Thyroid gland (tissue), 4 donors: ENCODE measurements around the gene EYA4. TPM values are rescaled to one million over a fixed set of nuclear protein-coding genes. Genes with fewer than 3 reads are reported as not detected.

Experiments used
- DNase-seq, 2 donors: peaks; one replicate each; pipeline ENCODE4 v3.0.0-alpha.2; 2019
- H3K27ac ChIP-seq, 3 donors: fragments of 200-600 bp; sonication (generic); 1 replicate in 2 of 3; 2 replicates in 1 of 3; pipeline ENCODE4 v1.5.1; 2016 to 2019; ENCODE audit warnings: mild to moderate bottlenecking in 1 of 3, moderate library complexity in 1 of 3
- H3K27me3 ChIP-seq: fragments of 200-600 bp; sonication (generic); one replicate; pipeline ENCODE4 v1.5.1; 2019
- H3K36me3 ChIP-seq, 2 donors: fragments of 200-600 bp; sonication (generic); one replicate each; pipeline ENCODE4 v1.5.1; 2016 to 2019
- H3K4me1 ChIP-seq, 2 donors: fragments of 200-600 bp; sonication (generic); one replicate each; pipeline ENCODE4 v1.5.1; 2017 to 2019
- H3K4me3 ChIP-seq, 3 donors: fragments of 200-600 bp; sonication (generic); replicated peaks in 1 of 3; 1 replicate in 2 of 3; 2 replicates in 1 of 3; pipeline ENCODE4 v1.5.1; 2016; ENCODE audit warnings: mild to moderate bottlenecking in 1 of 3
- H3K9me3 ChIP-seq: fragments of 200-600 bp; sonication (generic); one replicate; pipeline ENCODE4 v1.5.1; 2017
- CTCF ChIP-seq, 6 experiments: fragments of 200-600 bp in 3 of 6; fragments of 450-650 bp in 3 of 6; sonication (generic) in 3 of 6; IDR thresholded peaks; one replicate each; pipeline ENCODE4 v1.5.1; 2016 to 2019; ENCODE audit warnings: antibody characterized with exemption in 6 of 6, mild to moderate bottlenecking in 2 of 6, inconsistent platforms in 1 of 6, moderate library complexity in 1 of 6
- POLR2A ChIP-seq, 2 donors: fragments of 450-650 bp; IDR thresholded peaks; one replicate each; pipeline ENCODE4 v1.6.1; 2017; ENCODE audit warnings: antibody characterized with exemption in 2 of 2, mild to moderate bottlenecking in 2 of 2, moderate library complexity in 1 of 2
- WGBS, 2 donors: methylation state at CpG; one replicate each; pipeline ENCODE4 v1.1.5; 2017; 5-methylcytosine and 5-hydroxymethylcytosine counted together
- intact Hi-C: fragments of 100-400 bp; cut with DNase I; formaldehyde crosslinking; loops from one replicate; pipeline ENCODE4 v1.15.1; 2023
- total RNA-seq, 4 donors: library from RNA; depleted of rRNA; stranded (reverse); fragments of >200 nt; gene quantifications; one replicate each; pipeline ENCODE4 v1.2.3, GENCODE V29; 2016

The EYA4 gene
- total RNA-seq, 4 donors from 2014 or later, result 3.3 to 8.2 (median 5.3) TPM

- TF ChIP-seq CTCF (IDR thresholded peaks at IDR 0.05), result no peak
- no peak for TF ChIP-seq POLR2A (IDR thresholded peaks at IDR 0.05)
- intact Hi-C loops, result no loop called here
- peaks cover 3 to 26% of the 10 kb centered on the region in 2 donors for H3K4me1 ChIP-seq
- no peak for DNase-seq
- H3K9me3 ChIP-seq, result no peaks in the 10 kb centered on the region
- H3K27ac ChIP-seq, result no peak overlapping the region
- WGBS, 2 donors, result 41 to 43% methylated on average over 1 of the region's 1 CpG
- no peaks in the 10 kb centered on the region for H3K36me3 ChIP-seq
- H3K27me3 ChIP-seq, result peaks cover 35% of the 10 kb centered on the region
- no peak overlapping the region for H3K4me3 ChIP-seq
These were observed 3.9 kb downstream of the EYA4 start for GRCh38 chr6:133245007-133245406.

DNA sequence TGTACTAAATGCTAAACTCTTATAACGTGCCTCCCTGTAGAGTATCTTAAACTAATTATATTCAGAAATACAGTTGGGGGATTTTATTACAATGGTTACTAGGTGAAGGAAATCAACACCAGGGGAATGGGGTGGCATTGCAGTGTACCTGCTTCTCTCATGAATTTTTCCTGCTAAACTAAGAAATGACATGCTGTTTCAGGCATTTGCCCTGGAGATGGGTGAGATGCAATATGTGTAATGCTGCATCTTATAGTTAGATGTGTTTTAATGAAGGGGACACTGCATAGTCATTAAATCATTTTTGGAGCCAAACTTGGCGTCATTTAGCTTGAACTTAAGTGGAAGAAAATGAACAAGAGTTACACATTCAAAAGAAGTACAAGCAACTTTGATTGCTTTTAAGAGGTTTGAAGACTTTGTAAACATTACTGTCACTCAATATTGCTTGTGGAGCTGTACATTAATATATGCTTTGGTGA lies 4.3 kb downstream of the EYA4 start:
- Histone ChIP-seq H3K4me1 (peaks cover 3 to 24% of the 10 kb centered on the region in 2 donors), H3K27me3 (peaks cover 32% of the 10 kb centered on the region), H3K9me3 (no peaks in the 10 kb centered on the region), H3K4me3 (no peak overlapping the region), H3K36me3 (no peaks in the 10 kb centered on the region), H3K27ac (no peak overlapping the region)
- no peak for DNase-seq
- TF ChIP-seq POLR2A (IDR thresholded peaks at IDR 0.05) (no peak), CTCF (IDR thresholded peaks at IDR 0.05) (no peak)
- WGBS, 2 donors, result 68 to 70% methylated on average over 2 of the region's 2 CpGs
- intact Hi-C loops, result no loop called here

DNA sequence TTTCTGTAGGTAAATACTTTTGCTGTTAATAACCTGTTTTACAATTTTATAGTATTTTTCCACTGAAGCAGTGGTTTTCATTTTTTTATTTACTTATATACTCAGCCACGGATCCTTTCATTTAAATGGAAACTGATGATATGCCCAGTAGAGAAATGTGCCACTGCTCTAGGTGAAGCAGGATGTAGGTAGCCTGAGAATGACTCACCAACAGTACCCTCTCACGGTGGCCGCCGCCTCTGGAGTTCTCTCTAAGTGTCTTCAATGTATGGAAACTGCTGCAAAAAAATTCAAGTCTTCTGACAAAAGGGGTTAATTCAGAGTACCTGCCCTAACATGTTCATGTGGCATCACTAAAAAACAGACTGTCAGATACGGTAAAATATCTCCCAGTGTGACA lies 6.4 kb downstream of the EYA4 start:
- WGBS, 2 donors, result 88% methylated on average over 5 of the region's 5 CpGs
- intact Hi-C loops, result no loop called here
- no peaks in the 10 kb centered on the region for H3K9me3 ChIP-seq
- no peak overlapping the region for H3K4me3 ChIP-seq
- H3K4me1 ChIP-seq, result peaks cover 0 to 3% of the 10 kb centered on the region in 2 donors
- no peak overlapping the region for H3K27ac ChIP-seq
- H3K36me3 ChIP-seq, result no peaks in the 10 kb centered on the region
- no peak for TF ChIP-seq CTCF (IDR thresholded peaks at IDR 0.05)
- no peak for TF ChIP-seq POLR2A (IDR thresholded peaks at IDR 0.05)
- no peak for DNase-seq
- peaks cover 22% of the 10 kb centered on the region for H3K27me3 ChIP-seq

DNA sequence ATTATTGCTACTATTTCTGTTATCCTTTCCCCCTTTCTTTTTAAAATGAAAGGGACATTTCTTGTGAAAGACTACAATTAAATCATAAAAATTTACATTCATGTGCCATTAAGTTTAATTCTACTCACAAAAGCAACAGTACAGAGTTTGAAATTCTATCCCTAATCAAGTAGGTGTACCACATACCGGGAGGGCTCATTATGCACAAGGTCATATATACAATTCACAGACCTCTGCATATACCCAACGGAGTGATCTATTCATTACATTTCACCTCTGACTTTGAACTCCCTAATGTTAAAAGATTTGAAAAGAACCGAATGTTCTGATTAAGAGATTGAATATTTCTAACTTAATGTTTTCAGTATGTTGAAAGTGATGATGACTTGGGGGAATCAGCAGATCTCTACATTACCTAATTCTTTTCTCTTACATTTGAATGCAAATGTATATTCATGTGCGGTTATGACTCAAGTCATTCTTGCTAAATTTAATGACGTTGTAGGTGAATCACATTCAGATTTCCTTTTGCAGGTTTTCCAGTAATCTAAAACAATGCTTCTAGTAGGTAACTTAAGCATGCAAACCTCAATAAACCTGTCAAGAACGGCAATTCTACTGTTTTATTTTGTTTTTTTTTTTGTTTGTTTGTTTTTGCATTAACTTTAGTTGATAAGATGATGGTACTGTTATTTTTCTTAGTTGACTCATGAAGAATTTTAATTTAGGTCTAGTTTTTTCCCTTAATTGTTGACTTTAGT lies 7.3 kb downstream of the EYA4 start:
- H3K27me3 ChIP-seq, result peaks cover 17% of the 10 kb centered on the region
- intact Hi-C loops, result no loop called here
- 78 to 83% methylated on average over 6 of the region's 6 CpGs for WGBS, 2 donors
- DNase-seq, result no peak
- no peak overlapping the region for H3K4me3 ChIP-seq
- H3K9me3 ChIP-seq, result no peaks in the 10 kb centered on the region
- no peak overlapping the region for H3K27ac ChIP-seq
- H3K4me1 ChIP-seq, result no peaks in the 10 kb centered on the region
- no peak for TF ChIP-seq POLR2A (IDR thresholded peaks at IDR 0.05)
- TF ChIP-seq CTCF (IDR thresholded peaks at IDR 0.05), result no peak
- H3K36me3 ChIP-seq, result no peaks in the 10 kb centered on the region

DNA sequence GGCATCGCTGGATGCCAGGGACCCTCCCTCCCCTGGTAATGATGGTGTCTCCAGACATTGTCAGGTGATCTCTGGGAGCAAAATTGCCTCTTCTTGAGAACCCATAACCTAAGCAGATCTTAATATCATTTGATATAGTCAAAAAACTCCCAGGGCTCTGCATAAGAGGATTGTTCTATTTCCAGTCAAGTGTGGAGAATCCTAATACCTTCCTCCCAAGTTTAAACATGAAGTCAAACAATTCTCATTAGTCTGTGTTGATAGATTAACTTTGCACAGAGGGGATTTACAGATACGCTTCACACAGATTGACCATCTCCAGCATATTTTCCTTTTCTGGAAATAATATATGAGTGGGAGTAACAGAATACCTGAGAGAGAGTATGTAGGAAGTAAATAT lies 10.5 kb downstream of the EYA4 start:
- no peaks in the 10 kb centered on the region for H3K9me3 ChIP-seq
- no peak overlapping the region for H3K4me3 ChIP-seq
- H3K4me1 ChIP-seq, result no peaks in the 10 kb centered on the region
- TF ChIP-seq CTCF (IDR thresholded peaks at IDR 0.05) (no peak), POLR2A (IDR thresholded peaks at IDR 0.05) (no peak)
- DNase-seq, result no peak
- intact Hi-C loops, result no loop called here
- H3K36me3 ChIP-seq, result no peaks in the 10 kb centered on the region
- WGBS, 2 donors, result 88 to 94% methylated on average over 2 of the region's 2 CpGs
- H3K27ac ChIP-seq, result no peak overlapping the region
- H3K27me3 ChIP-seq, result peaks cover 7% of the 10 kb centered on the region
